ENCODE data around the gene PEX11G. TPM values are rescaled to one million over a fixed set of nuclear protein-coding genes. Genes with fewer than 3 reads are reported as not detected.

The PEX11G gene
- polyA plus RNA-seq, 2 of the 4 experiments (the other 2 are of a cell fraction), result 1.3 to 1.9 TPM

DNA sequence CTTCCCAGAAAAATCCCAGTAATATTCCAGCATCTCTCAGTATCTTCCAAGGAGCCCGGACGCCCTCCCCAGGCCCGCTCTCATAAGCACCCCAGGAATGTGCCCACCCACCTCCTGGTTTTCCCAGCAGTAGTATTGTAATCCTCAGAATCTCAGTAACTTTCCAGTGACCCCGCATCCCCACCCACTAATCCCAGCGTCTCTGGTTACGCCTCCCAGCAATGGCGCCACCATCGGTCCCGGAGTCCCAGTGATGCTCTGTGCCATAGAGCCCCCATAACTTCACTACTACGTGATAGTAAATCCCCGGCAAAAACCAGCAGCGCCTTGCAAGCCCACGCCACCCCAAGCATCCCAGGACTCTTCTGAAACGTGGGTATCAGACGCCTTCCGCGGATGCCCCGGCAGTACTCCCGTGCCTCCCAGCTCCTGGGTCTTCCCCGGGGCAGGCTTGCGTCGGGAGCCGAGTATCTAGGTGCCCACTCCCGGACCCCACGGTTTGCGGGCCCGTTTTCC, 45.8 kb upstream of the PEX11G start (continued):
- TF ChIP-seq REST (IDR thresholded peaks at IDR 0.05) (no peak), ZC3H11A (IDR thresholded peaks at IDR 0.05) (no peak), RAD21 (conservative IDR thresholded peaks at IDR 0.05 in 1 of 2, IDR thresholded peaks at IDR 0.05 in 1 of 2) (0 out of 5 replicates have a peak, but pooled peaks of 1 of the 2 experiments have one; percentile 20), POLR2AphosphoS2 (conservative IDR thresholded peaks at IDR 0.05; ENCODE audit: low read length) (no peak), POLR2A (IDR thresholded peaks at IDR 0.05; ENCODE audit: low read length) (peak; percentile 21; the same call in 1 of the 2 replicates), ZNF302 (CRISPR knock-in tag; IDR thresholded peaks at IDR 0.05) (no peak)

DNA sequence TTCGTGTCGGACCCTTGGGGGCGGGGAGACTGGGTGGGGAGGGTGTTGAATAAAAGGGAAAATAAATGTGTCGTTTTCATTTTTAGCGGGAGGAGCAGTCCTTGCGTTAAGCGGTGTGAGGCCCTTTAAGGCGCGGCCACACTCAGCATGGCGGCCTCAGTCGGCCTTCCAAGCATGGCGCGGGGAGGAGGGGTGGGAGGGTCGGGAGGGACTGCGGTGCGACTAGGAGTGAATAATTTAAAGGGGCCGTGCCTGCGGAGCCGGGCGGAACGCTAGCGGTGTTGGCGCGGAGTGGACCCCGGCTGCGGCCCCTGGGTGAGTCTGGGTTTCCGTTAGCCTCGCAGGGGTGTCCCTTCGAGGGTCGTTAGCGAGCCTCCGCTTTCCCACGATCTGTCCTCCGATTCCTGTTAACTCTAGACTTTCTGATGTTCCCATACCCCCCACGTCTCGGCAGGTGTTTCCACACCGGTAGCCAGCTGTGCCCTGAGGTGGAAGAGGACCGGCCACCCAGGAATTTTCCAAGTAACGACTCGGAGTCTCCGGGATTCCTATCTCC, 45.2 kb upstream of the PEX11G start:
- H3K9me3 ChIP-seq, result no peaks in the 10 kb centered on the region
- peaks cover 11% of the 10 kb centered on the region; the same call in 2 of the 3 replicates for H3K4me1 ChIP-seq
- peak overlapping the region; percentile 89 for H3K4me3 ChIP-seq
- TF ChIP-seq CHD4 (IDR thresholded peaks at IDR 0.05; ENCODE audit: borderline replicate concordance), result no peak
- TF ChIP-seq MAX (IDR thresholded peaks at IDR 0.05), result no peak
- TF ChIP-seq PBX3 (IDR thresholded peaks at IDR 0.05), result peak; percentile 65
- TF ChIP-seq FOSB (CRISPR knock-in tag; IDR thresholded peaks at IDR 0.05), result no peak
- TF ChIP-seq, protein P1, sequence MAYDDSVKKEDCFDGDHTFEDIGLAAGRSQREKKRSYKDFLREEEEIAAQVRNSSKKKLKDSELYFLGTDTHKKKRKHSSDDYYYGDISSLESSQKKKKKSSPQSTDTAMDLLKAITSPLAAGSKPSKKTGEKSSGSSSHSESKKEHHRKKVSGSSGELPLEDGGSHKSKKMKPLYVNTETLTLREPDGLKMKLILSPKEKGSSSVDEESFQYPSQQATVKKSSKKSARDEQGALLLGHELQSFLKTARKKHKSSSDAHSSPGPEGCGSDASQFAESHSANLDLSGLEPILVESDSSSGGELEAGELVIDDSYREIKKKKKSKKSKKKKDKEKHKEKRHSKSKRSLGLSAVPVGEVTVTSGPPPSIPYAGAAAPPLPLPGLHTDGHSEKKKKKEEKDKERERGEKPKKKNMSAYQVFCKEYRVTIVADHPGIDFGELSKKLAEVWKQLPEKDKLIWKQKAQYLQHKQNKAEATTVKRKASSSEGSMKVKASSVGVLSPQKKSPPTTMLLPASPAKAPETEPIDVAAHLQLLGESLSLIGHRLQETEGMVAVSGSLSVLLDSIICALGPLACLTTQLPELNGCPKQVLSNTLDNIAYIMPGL (CRISPR knock-in tag; IDR thresholded peaks at IDR 0.05; ENCODE audit: borderline replicate concordance), result no peak
- TF ChIP-seq KDM1A (IDR thresholded peaks at IDR 0.05; ENCODE audit: low read depth), result no peak
- no peak for TF ChIP-seq FOSL2 (IDR thresholded peaks at IDR 0.05)
- TF ChIP-seq FOSL2 (CRISPR knock-in tag; IDR thresholded peaks at IDR 0.05), result no peak
- TF ChIP-seq CBX2 (IDR thresholded peaks at IDR 0.05; ENCODE audit: borderline replicate concordance, low read depth), result no peak
- peak; percentile 28 for TF ChIP-seq POLR2A (IDR thresholded peaks at IDR 0.05; ENCODE audit: low read length)
- no peak for TF ChIP-seq MAFK (IDR thresholded peaks at IDR 0.05; ENCODE audit: partially characterized antibody)
- no peak for TF ChIP-seq MYC (IDR thresholded peaks at IDR 0.05; ENCODE audit: borderline replicate concordance, low read length)
- TF ChIP-seq HOXB13 (CRISPR knock-in tag; IDR thresholded peaks at IDR 0.05; ENCODE audit: low read depth), result no peak
- no peak for TF ChIP-seq TFCP2L1 (CRISPR knock-in tag; IDR thresholded peaks at IDR 0.05)
- no peak for TF ChIP-seq TP53 (CRISPR knock-in tag; IDR thresholded peaks at IDR 0.05)
- TF ChIP-seq JUN (IDR thresholded peaks at IDR 0.05), result peak in 1 of 2 experiments; percentile 57; a peak in 2 of 5 replicates
- no peak for TF ChIP-seq RFX5 (IDR thresholded peaks at IDR 0.05)
- no peak for TF ChIP-seq ZC3H11A (IDR thresholded peaks at IDR 0.05)
- TF ChIP-seq ELK1 (IDR thresholded peaks at IDR 0.05; ENCODE audit: low read depth, low read length), result no peak
- TF ChIP-seq CBX8 (IDR thresholded peaks at IDR 0.05), result no peak
- TF ChIP-seq, protein P2, sequence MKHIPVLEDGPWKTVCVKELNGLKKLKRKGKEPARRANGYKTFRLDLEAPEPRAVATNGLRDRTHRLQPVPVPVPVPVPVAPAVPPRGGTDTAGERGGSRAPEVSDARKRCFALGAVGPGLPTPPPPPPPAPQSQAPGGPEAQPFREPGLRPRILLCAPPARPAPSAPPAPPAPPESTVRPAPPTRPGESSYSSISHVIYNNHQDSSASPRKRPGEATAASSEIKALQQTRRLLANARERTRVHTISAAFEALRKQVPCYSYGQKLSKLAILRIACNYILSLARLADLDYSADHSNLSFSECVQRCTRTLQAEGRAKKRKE (CRISPR knock-in tag; IDR thresholded peaks at IDR 0.05; ENCODE audit: low read depth), result no peak
- no peak for TF ChIP-seq SMC3 (IDR thresholded peaks at IDR 0.05)
- no peak for TF ChIP-seq CHD2 (IDR thresholded peaks at IDR 0.05; ENCODE audit: low read length, partially characterized antibody)
- TF ChIP-seq RARB (CRISPR knock-in tag; IDR thresholded peaks at IDR 0.05), result no peak
- no peak for FAIRE-seq
- ChIA-PET POLR2A (interaction anchor here (1.0 to 3.0 kb wide), 2 partner anchors 12 to 28 kb away, joined by 3 to 11 read pairs; partner anchors contain the start of gene MCOLN1), CTCF (interaction anchor here (0.7 to 1.6 kb wide), 2 partner anchors 13 to 147 kb away, joined by 3 to 5 read pairs; partner anchors contain the start of gene TRAPPC5)
- ATAC-seq, result peak; percentile 75 to 82
- WGBS (ENCODE audit: missing lambda C conversion rate), result 0% methylated on average over 19 of the region's 41 CpGs
- H3K4me2 ChIP-seq, result peak overlapping the region; percentile 84
- H3K27ac ChIP-seq, result peak overlapping the region; percentile 91 to 95
- DNase-seq (ENCODE audit: low read depth in 1 of 2, low spot score in 1 of 2), result peak; percentile 86 to 88
